ENCODE measurements around the gene HECTD4.
"Not testable (repeated sequence)": the region's sequence is repeated elsewhere in the genome, so short reads cannot be mapped to it uniquely, and the experiment has no call there.

The HECTD4 gene

DNA sequence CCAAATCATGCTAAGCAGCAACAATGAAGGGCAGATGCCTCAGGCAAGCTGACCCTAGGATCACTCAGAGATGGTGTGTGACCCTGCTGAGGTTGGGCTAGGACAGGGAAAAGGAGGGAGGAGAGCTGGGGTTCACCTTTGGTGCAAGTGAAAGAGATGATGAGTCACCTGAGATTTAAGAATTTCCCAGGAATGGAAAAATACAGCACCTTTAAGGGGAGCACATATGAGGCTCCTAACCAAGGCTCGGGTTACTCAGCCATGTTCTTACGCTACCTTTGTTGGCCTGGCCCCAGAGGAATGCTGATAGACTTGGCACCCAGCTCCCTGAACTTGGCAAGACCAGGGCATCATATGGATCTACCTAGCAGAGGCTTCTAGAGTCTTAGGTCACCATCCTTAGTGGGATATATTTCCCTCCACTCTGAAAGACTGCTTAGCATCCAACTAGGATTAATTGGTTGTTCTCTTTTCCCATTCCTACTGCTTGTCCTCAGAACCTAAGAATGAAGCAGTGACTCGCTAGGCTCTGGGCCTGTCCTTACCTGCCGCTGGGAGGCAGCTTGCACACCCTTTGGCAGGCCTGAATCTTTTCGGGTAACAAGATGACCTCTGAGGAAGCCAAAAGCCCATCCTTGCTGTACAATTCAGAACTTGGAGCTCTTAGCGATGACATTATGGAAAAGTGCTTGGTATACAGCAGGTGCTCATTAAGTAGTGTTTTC is 269.7 kb downstream of the HECTD4 start:
- DNase-seq = no peak

DNA sequence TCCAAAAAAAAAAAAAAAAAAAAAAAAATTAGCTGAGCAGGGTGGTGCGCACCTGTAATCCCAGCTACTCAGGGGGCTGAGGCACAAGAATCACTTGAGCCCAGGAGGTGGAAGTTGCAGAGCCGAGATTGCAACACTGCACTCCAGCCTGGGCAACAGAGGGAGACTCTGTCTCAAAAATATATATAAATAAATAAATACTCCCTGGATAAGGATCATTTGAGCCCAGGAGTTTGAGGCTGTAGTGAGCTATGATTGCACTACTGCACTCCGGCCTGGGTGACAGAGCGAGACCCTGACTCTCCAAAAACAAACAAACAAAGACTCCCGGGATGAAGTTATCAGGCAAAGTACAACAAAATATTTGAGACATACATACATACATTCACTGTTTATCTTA is 270.3 kb downstream of the HECTD4 start:
- DNase-seq = no peak

- DNase-seq = not testable (repeated sequence)
These were observed 271.2 kb downstream of the HECTD4 start for GRCh38 chr12:112110787-112111662.
